ENCODE results near the gene MOGAT1.

DNA sequence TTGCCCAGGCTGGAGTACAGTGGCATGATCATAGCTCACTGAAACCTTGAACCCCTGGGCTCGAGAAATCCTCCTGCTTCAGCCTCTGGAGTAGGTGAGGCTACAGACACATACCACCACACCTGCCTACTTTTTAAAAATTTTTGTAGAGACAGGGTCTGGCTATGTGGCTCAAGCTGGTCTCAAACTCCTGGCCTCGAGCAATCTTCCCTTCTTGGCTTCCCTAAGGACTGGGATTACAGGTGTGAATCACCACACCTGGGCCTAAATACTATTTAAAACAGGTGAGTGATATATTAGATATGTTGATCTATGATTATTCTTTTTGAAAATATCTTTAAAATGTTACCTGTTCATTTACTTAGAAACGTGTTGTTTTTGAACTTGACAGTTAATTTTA, 57.2 kb downstream of the MOGAT1 start:
- TF ChIP-seq, protein P1, sequence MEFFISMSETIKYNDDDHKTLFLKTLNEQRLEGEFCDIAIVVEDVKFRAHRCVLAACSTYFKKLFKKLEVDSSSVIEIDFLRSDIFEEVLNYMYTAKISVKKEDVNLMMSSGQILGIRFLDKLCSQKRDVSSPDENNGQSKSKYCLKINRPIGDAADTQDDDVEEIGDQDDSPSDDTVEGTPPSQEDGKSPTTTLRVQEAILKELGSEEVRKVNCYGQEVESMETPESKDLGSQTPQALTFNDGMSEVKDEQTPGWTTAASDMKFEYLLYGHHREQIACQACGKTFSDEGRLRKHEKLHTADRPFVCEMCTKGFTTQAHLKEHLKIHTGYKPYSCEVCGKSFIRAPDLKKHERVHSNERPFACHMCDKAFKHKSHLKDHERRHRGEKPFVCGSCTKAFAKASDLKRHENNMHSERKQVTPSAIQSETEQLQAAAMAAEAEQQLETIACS (CRISPR knock-in tag; IDR thresholded peaks at IDR 0.05), result no peak
- no peak for TF ChIP-seq SIN3A (IDR thresholded peaks at IDR 0.05; ENCODE audit: borderline replicate concordance, low read depth, low read length)
- no peak for TF ChIP-seq DNMT3B (CRISPR knock-in tag; conservative IDR thresholded peaks at IDR 0.05)
- TF ChIP-seq PATZ1 (CRISPR knock-in tag; IDR thresholded peaks at IDR 0.05), result no peak
- no peak for TF ChIP-seq MLLT10 (CRISPR knock-in tag; IDR thresholded peaks at IDR 0.05)
- TF ChIP-seq, protein P2, sequence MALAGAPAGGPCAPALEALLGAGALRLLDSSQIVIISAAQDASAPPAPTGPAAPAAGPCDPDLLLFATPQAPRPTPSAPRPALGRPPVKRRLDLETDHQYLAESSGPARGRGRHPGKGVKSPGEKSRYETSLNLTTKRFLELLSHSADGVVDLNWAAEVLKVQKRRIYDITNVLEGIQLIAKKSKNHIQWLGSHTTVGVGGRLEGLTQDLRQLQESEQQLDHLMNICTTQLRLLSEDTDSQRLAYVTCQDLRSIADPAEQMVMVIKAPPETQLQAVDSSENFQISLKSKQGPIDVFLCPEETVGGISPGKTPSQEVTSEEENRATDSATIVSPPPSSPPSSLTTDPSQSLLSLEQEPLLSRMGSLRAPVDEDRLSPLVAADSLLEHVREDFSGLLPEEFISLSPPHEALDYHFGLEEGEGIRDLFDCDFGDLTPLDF (CRISPR knock-in tag; IDR thresholded peaks at IDR 0.05), result no peak
- TF ChIP-seq, protein P3, sequence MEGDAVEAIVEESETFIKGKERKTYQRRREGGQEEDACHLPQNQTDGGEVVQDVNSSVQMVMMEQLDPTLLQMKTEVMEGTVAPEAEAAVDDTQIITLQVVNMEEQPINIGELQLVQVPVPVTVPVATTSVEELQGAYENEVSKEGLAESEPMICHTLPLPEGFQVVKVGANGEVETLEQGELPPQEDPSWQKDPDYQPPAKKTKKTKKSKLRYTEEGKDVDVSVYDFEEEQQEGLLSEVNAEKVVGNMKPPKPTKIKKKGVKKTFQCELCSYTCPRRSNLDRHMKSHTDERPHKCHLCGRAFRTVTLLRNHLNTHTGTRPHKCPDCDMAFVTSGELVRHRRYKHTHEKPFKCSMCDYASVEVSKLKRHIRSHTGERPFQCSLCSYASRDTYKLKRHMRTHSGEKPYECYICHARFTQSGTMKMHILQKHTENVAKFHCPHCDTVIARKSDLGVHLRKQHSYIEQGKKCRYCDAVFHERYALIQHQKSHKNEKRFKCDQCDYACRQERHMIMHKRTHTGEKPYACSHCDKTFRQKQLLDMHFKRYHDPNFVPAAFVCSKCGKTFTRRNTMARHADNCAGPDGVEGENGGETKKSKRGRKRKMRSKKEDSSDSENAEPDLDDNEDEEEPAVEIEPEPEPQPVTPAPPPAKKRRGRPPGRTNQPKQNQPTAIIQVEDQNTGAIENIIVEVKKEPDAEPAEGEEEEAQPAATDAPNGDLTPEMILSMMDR (CRISPR knock-in tag; IDR thresholded peaks at IDR 0.05), result no peak
- no peak for TF ChIP-seq JUN (CRISPR knock-in tag; IDR thresholded peaks at IDR 0.05)
- no peak for TF ChIP-seq ZNF768 (CRISPR knock-in tag; IDR thresholded peaks at IDR 0.05)
- no peak for TF ChIP-seq FOXP1 (IDR thresholded peaks at IDR 0.05)
- TF ChIP-seq FOXP1 (CRISPR knock-in tag; IDR thresholded peaks at IDR 0.05), result no peak
- TF ChIP-seq POLR2A (IDR thresholded peaks at IDR 0.05; ENCODE audit: insufficient read depth in 1 of 2, low read depth in 2 of 2, low read length in 2 of 2), result no peak
- TF ChIP-seq MXI1 (IDR thresholded peaks at IDR 0.05; ENCODE audit: borderline replicate concordance, low read depth, low read length), result no peak
- no peak for TF ChIP-seq GATAD2A (CRISPR knock-in tag; IDR thresholded peaks at IDR 0.05)

Data from HepG2 (cell line).